GF-D8 (cell line): ENCODE data around the gene PTPRN2.
"Not testable (repeated sequence)": the region's sequence is repeated elsewhere in the genome, so short reads cannot be mapped to it uniquely, and the experiment has no call there.

Experiments
- DNase-seq: peaks from one replicate; lab custom pipeline; 2025; lab: John Stamatoyannopoulos, UW

PTPRN2 gene

DNA sequence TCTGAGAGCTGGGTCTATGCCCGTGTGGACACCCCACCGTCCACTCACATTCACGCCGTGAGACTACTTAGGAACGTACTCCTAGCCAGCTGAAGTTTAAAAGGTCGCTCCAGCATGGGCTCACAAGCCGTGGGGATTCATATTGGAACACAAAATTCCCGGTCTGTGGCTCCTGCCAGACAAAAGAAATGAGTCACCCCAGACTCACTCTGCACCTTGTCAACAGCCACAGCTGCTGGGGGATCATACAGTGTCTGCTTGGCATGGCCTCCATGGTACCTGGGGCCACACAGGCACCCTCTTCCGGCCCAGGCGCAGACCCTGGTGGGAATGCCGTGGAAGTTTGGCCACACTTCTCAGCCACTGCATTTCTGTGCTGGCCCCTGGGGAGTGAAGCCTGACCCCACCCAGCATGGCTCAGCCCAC is 1022.4 kb downstream of the PTPRN2 start:
- DNase-seq: no peak

DNA sequence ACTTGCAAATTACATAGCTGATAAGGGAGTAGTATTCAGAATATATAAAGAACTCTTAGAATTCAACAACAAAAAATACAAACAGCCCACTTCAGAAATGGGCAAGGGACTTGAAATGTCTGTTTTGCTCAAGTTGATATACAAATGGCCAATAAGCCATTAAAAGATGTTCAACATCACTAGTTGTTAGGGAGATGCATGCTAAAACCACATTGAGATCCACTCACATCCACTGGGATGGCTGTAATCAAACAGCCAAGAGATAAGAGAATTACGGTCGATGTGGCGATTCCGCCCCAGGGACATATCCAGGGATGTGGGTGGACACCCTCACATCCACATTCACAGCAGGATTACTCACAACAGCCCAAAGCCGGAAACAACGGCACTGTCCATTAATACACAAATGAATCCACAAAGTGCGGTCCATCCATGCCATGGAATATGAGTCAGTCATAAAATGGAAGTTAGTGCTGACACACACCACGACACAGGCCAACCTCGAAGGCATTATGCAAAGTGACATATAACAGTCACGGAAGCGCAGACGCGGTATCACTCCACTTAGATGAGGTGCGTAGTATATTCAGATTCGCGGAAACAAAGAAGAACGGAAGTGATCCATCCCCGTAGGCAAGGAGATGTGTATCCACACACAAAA is 1023.0 kb downstream of the PTPRN2 start:
- DNase-seq: no peak

DNA sequence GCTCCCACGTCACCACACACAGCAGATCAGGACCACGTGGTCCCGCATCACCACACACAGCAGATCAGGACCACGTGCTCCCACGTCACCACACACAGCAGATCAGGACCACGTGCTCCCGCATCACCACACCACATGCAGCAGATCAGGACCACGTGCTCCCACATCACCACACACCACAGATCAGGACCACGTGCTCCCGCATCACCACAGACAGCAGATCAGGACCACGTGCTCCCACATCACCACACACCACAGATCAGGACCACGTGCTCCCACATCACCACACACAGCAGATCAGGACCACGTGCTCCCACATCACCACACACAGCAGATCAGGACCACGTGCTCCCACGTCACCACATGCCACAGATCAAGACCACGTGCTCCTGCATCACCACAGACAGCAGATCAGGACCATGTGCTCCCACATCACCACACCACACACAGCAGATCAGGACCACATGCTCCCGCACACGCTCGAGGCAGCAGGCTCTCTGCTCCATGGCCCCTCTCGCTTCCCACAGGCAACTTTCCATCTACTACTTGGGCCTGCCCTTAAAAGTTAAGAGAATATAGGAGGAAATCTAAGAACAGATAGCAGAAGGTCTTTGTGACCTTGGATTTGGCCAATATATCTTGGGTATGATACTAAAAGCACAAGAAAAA is 1024.0 kb downstream of the PTPRN2 start:
- DNase-seq: not testable (repeated sequence)

DNA sequence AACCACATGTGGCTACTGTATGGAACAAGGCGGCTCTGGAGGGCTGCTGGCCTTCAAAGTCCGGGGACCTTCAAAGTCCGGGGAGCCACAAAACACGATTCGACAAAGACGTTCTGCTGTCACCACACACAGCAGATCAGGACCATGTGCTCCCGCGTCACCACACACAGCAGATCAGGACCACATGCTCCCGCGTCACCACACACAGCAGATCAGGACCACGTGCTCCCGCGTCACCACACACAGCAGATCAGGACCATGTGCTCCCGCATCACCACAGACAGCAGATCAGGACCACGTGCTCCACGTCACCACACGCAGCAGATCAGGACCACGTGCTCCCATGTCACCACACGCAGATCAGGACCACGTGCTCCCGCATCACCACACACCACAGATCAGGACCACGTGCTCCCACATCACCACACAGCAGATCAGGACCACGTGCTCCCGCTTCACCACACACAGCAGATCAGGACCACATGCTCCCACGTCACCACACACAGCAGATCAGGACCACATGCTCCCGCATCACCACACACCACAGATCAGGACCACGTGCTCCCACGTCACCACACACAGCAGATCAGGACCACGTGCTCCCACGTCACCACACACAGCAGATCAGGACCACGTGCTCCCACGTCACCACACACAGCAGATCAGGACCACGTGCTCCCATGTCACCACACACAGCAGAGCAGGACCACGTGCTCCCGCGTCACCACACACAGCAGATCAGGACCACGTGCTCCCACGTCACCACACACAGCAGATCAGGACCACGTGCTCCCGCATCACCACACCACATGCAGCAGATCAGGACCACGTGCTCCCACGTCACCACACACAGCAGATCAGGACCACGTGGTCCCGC is 1024.9 kb downstream of the PTPRN2 start:
- not testable (repeated sequence) for DNase-seq

DNA sequence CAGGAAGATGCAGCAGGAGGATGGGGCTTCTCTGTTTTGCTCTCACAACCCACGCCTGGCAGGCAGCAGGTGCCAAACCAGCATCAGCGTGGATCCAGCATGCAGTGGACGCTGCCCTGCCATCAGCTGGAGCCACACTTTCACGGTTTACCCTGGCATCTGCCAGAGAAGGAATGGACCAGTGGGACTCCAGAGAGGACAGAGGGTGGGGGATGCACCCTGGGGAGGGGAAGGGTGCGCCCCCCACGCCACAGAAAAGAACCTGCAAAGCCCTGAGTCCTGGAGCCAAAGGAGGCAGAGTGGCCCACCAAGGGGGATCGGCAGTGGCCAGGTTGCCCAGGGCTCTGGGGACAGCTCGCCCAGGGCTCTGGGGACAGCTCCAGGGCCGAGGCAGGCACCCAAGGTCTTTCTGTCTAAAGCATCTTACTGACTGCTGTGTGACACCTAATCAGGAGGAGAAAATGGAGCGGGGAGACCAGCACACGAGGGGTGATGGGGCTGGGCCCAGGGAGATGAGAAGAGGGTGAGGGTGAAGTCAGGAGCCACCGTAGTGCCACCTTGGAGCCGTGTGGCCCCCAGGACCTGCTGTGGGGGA is 1025.7 kb downstream of the PTPRN2 start:
- DNase-seq: no peak

DNA sequence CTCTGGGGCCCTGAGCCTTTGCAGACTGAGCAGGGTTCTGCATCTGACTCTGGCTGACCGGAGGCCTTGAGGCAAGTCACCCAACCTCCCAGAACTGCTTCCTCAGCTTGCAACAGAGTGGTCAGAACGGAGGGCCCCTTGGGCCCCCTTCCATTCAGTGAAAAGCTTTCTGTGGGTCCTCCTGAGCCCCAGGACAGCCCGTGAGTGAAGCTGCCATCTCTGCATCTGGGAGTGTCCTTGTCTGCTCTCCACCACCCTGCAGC is 1026.2 kb downstream of the PTPRN2 start:
- DNase-seq: no peak

DNA sequence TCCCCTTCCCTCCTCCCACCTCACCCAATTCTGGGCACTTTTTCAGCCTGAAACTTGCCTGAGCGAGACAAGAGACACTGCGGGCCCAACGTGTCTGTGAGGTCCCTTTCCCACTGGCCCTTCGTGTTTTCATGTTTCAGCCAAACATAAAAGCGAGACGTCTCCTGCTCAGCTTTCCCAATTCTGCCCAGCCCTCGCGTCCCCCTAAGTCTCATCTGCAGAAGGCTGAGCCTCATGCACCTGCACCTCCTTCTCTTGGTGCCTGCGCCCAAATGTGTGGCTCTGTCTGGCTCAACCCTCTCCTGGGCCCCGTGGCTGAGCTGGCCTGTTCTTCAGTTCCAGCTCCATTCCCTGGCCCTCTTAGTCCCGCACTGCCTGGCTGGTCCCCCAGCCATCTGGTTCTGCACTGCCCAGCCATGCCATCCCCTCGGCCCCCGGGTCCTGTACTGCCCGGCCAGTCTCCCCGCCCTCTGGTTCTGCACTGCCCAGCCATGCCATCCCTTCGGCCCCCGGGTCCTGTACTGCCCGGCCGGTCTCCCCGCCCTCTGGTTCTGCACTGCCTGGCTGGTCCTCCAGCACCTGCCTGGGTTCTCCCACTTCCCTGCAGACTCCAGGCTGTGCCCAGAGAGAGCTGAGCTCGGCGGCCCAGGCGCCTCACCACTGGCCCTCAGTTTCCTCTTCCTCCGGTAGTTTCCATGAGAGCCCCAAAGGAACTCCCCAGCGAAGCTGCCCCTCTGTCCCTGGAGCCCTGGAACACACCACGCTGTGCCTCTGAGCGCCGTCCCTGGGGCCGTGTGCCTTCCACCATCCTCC is 1026.7 kb downstream of the PTPRN2 start:
- DNase-seq: no peak

DNA sequence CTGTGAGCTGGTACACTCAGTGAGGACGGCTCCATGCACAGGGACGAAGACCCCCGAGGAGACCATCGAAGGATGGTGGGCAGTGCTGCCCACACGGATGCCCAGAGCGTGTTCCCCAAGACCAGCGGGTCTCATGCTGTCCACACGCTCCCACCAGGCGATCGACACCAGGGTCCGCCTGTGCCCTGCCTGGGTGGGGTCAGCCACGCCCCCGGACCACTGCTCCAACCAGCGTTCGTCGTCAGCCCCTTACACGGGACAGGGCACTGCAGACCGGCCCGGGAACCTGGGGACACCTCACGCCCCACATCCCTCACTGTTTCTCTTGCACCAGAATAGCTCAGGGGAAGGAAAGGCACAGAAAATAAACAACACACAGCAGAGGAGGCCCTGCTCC is 1027.4 kb downstream of the PTPRN2 start:
- no peak for DNase-seq

DNA sequence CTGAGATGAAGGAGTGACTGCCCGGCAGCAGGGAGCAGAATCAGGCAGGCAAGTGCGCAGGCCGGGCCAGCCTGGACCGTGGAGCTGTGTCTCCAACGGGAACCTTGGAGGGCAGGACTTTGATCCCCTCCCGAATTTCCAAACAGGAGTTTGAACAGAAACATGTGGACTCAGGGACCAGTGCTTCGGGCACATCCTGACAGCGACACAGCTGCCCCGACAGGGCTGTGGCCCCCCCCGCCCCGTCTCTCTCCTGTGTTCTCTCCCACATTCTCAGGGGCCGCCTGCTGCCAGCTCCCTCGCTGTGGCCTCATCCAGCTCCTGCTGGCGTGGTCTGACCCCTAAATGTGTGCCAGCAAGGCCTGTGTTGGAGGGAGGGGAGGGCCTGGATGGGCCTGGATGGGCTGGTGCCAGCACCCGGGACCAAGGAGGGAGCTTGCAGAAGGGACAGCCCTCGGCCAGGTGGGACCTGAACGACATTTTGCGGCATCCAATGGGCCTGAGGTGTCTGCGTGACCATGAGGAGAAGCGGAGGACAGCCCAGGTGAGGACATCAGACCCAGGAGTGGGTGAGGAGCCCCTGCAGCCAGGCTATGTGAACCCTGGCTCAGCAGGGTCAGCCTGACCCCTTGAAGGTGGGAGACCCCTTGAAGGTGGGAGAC is 1027.9 kb downstream of the PTPRN2 start:
- DNase-seq: no peak

DNA sequence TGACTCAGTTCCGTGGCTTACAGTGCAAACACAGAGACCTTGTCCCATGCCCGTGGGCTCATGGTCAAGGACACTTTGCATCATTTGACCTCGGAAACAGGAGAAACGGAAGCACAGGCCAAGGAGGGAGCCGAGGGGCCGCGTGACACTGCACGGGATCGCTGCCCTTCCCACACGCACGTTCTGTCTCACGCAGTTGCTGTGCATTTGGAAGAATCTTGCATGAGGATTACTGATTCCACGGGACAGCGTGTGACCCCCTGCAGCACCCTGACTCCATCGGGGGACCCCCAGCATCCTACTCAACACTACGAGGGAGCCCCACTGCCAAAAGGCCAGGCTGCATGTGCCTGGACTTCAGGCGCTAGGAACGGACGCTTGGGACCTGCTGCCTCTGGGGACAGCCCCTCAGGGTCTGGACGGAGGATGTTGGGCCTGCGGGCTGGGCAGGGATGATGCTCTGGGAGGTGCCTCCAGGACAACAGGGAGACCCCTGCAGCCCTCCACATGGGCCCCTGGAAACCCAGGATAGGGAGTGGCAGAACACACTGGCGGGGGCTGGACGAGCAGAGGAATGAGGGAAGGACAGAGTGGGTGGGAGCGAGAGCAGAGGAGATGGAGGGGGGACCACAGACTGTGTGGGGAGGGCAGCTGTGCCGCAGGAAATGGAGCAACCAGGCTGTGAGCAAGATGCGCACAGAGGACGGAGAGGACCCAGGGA is 1028.6 kb downstream of the PTPRN2 start:
- DNase-seq: no peak

DNA sequence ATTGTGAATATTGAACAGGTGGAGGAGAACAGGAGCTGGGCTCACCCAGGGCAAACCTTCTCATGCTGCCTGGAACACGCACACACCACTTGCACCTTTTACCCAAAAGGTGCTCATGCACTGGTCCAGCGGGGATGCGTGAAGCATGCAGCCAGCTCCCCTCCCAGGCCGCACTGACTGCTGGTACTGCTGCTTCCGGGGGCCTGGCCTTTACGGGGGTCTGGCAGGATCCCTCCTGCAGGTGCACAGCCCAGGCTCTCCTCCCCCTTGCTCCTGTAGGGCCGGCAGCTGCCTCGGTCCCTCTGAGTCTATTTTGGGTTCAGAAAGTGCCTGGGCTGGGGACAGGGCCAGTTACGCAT is 1029.1 kb downstream of the PTPRN2 start:
- DNase-seq: no peak

DNA sequence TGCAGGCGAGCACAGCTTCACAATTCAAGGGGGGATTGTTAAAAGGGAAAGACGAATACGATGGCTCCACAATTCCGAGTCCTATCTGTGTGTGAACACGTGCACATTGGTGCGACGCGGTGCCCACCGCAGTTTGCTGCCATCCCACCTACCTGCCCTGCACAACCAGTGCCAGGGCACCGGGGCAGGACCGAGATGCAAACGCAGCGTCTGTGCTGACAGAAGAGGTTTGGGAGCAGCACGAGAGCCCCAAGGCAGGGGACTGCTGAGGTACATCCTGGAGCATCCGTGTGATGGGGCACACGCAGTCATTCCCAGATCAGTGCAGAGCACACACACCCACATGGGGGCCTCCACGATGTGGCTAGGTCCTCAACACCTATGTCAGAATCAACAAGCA is 1029.6 kb downstream of the PTPRN2 start:
- no peak for DNase-seq

DNA sequence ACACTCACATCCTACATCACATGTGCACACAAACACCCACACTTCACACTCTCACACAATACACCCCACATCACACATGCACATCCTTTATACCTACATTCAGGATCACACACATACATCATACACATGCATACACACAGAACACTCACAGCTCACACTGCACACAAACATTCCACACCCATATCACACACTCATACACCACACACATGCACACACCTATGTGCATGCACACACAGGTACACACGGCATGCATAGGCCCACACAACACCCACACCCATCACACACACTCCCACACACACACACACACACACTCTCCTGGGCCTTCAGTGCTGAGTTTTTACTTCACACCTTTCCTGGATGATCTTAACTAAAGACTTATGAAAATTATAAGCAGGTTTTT is 1030.4 kb downstream of the PTPRN2 start:
- no peak for DNase-seq

DNA sequence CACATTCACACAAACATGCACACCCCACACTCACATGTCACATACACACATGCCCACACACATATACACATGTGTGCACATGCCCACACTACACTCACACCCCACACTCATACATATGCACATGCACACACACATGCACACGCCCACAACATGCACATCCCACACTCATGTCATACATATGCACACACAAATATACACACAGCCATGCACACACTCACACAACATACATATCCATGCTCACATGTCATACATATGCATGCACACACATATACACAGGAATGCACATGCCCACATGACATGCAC is 1031.0 kb downstream of the PTPRN2 start:
- no peak for DNase-seq

DNA sequence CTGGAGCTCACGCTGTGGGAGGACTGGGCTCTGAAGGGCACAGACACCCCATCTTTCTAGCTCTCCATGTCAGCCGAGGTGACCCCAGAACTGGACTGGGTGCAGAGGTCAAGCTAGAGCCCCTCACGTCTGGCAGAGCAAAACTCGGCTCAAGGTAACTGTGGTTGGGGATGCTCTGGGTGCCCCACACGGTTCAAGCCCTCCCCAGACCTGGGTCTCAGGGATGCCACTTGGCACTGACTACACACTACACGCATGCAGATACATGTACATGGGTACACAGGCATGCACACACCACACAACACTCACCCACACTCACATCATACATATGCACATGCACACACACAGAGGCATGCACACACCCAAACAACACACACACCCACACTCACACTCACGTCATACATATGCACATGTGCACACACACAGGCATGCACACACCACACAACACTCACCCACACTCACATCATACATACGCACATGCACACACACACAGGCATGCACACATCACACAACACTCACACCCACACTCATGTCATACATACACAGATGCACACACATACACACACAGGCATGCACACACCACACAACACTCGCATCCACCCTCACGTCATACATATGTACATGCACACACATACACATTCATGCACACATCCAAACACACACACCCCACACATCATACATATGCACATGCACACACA is 1031.5 kb downstream of the PTPRN2 start:
- no peak for DNase-seq

DNA sequence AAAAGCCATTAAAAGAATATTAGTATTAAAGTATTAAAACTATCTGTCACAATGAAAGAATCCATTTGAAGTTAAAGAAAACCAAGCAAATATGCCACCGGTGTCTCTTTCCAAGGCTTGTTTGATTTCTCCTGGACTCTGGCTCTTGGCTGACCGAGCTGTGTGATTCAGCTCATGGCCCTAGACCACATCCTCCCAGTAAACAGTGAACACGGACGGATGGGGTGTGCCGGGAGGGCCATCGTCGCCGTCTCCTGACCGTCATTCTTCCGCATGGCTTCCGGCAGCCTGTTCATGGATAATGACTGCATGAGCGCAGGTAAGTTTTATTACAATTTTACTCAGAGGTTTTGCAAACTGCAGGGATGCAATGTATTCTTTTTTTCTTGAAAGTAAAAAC is 1032.3 kb downstream of the PTPRN2 start:
- DNase-seq: no peak

DNA sequence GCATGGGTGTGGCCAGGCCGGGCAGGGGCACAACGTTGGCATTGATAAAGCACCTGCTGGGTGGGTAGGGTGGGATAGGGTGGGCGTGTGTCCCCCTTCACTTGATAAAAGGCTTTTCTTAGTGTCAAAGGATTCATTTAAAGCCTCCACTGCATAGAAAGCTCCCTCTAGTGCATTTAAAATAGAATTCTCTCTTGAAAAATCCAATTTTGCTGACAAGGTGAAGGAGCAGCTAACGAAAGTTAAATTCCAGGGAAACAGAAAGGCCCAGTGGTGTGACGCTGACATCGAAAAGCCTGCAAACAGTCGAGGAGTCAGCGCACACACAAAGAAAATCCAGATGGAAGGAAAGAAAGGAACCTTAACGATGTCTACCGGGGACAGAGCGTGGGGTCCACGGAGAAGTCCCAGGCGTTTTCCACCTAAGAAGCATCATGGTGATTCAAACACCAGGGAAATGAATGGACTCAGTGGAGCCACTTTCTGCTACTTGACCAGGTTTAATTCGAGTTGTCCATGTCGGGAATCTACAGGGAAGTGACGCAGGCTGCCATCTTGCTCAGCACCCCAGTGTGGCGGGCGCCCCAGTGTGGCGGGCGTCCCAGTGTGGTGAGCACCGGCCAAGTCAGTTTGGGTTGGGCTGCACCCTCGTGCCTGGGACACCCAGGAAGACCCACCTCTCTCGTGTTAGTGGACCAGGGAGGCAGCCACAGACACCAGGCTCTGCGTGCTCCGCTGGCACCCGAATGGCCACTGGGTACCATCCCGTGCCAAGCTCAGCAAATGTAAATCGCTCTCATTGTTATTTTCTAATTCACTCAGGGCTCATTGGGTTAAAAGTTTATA is 1033.0 kb downstream of the PTPRN2 start:
- DNase-seq: no peak

DNA sequence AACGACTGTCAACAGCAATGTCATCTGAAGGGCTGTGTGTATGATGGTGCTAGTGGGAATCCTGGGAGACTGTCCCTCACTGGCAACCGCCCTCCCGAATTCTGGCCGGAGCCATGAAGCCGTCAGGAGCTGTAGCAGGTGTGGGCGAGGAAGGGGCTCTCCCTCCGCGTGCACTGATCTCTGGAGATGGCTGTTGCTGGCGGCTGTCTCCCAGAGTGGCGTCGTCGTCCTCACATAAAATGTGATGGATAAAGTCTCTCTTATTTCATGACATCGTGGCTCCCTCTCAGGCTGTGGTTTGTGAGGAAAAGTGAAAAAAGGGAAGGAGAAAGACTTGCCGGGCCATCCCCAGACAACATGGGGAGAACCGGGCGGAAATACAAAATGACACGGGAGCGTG is 1034.4 kb downstream of the PTPRN2 start:
- DNase-seq: no peak

DNA sequence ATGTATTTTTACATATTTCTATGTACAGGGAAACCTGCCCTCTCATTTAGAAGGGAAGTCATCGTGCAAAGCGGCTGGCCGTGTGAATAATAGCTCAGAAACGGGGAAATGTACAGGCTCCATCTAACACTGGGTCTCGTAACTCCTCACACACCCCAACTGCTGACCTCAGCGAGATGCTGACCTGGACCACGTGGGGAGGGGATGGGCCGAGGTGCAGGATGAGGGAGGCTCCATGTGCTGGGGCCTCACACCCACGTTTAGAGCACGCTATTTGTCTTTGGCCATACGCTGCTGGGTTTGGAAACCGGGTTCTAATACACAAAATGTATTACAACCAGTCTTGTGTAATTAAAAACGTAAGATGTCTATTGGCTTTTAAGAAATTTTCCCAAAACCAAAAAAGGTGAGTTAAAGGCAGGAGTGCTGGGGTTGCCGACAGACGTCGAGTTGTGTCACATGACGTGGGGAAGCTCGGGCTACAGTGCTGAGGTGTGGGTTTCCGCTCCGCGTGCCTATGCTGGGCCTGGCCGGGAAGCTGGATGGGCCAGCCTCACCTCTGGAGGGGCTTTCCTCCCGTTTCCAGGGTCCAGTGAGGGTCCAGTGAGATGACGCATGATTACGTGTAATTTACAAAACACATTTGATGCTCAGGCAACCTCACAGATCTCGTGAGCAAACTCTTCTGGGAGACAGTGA is 1035.2 kb downstream of the PTPRN2 start:
- DNase-seq: no peak
